Activated B cell treated with CpG ODN at 0.5 μM for 24 hours (primary cell): ENCODE results near the gene CTNNA1. TPM values are rescaled to one million over a fixed set of nuclear protein-coding genes. Genes with fewer than 3 reads are reported as not detected.

Experiments
- ATAC-seq: fragments of 200-7000 bp; cut with Tn5 transposase; one replicate; pipeline ENCODE4 v1.10.0; 2021; ENCODE audit warnings: low read depth, mild to moderate bottlenecking, moderate library complexity
- CTCF ChIA-PET: fragments of 350-600 bp; sonication (Branson Sonifier 250); formaldehyde crosslinking; loops from one replicate; lab custom pipeline; 2021; ENCODE audit warnings: antibody characterized with exemption; lab: Charles Lee
- POLR2A ChIA-PET: fragments of 350-600 bp; sonication (Branson Sonifier 250); formaldehyde crosslinking; loops from one replicate; lab custom pipeline; 2021; ENCODE audit warnings: antibody characterized with exemption; lab: Charles Lee
- DNase-seq: peaks from one replicate; pipeline ENCODE4 v3.0.0; 2022
- H3K27ac Mint-ChIP-seq: one replicate; pipeline ENCODE4 v1.8.0; 2020; ENCODE audit warnings: mixed read lengths
- H3K27me3 Mint-ChIP-seq: one replicate; pipeline ENCODE4 v1.8.0; 2021; ENCODE audit warnings: mixed read lengths
- H3K36me3 Mint-ChIP-seq: one replicate; pipeline ENCODE4 v1.8.0; 2021; ENCODE audit warnings: low read depth, mixed read lengths
- H3K4me1 Mint-ChIP-seq: one replicate; pipeline ENCODE4 v1.8.0; 2021; ENCODE audit warnings: mixed read lengths
- H3K4me3 Mint-ChIP-seq: one replicate; pipeline ENCODE4 v1.8.0; 2020; ENCODE audit warnings: mild to moderate bottlenecking, mixed read lengths
- H3K9me3 Mint-ChIP-seq: one replicate; pipeline ENCODE4 v1.8.0; 2020; ENCODE audit warnings: mixed read lengths
- CTCF ChIP-seq: fragments of 200-600 bp; IDR thresholded peaks from one replicate; pipeline ENCODE4 v1.8.0; 2022; ENCODE audit warnings: antibody characterized with exemption, mild to moderate bottlenecking
- intact Hi-C: fragments of 100-400 bp; cut with micrococcal nuclease; formaldehyde crosslinking; loops from one replicate; pipeline ENCODE4 v1.15.1; 2024
- total RNA-seq: library from RNA; stranded (reverse); gene quantifications from 2 replicates; pipeline ENCODE4 v1.2.3, GENCODE V29; 2022

Gene CTNNA1
- total RNA-seq, 1 donor from 2014 or later, result 76.0 TPM

- Mint-ChIP-seq H3K36me3 (peaks cover 14% of the 10 kb centered on the region), H3K4me3 (no peak overlapping the region), H3K27ac (no peak overlapping the region), H3K4me1 (peaks cover 2% of the 10 kb centered on the region), H3K9me3 (peaks cover 5% of the 10 kb centered on the region), H3K27me3 (peaks cover 1% of the 10 kb centered on the region)
- ATAC-seq (no peak), DNase-seq (no peak)
- no peak for TF ChIP-seq CTCF
- POLR2A ChIA-PET, result no interaction called here
- intact Hi-C loops, result no loop called here
- CTCF ChIA-PET, result no interaction called here
Observed at GRCh38 chr5:138867011-138867410, 113.8 kb downstream of the CTNNA1 start.

- H3K4me3 Mint-ChIP-seq, result no peak overlapping the region
- peaks cover 6% of the 10 kb centered on the region for H3K36me3 Mint-ChIP-seq
- POLR2A ChIA-PET, result interaction anchor here (0.7 kb wide), 1 partner anchor 13 kb away, joined by 7 read pairs; no protein-coding TSS in a partner anchor
- no peak overlapping the region for H3K27ac Mint-ChIP-seq
- CTCF ChIA-PET, result no interaction called here
- no peak for TF ChIP-seq CTCF
- intact Hi-C loops, result no loop called here
- no peak for ATAC-seq
- peaks cover 1% of the 10 kb centered on the region for H3K27me3 Mint-ChIP-seq
- no peak for DNase-seq
- H3K9me3 Mint-ChIP-seq, result no peaks in the 10 kb centered on the region
- peaks cover 2% of the 10 kb centered on the region for H3K4me1 Mint-ChIP-seq
Observed at GRCh38 chr5:138869038-138869437, 115.8 kb downstream of the CTNNA1 start.

DNA sequence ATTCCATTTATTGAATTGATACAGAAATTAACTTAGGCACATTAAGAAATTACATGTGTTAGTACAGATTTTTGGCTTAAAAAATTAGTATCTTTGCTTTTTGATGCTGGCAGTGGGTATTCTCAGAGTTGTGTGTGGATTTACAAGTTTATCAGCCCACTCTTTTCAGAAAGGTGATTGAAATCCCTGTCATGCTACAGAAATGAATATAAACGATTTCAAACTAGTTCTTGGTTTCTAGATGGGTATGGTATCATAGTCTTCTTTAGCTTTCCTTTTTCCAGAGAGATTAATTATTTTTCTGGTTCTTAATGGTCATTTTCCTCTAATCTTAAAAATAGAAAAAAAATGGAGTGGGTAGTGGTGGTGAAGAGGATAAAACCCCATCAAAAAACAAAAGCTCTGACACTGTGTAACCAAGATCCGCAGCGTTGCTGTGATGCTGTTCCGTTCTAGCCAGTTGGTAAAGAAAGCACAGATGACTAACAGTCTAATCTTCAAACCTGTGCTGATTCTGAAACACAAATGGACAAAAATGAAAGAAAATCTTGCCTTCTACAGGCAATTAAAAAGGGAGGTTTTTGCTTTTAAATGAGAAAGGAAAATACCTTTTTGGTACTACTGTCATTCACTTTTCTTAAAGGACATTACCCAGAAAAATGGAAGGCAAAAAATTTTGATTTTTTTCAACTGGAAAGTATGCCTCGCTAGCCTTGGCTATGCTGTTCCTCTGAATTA is 116.7 kb downstream of the CTNNA1 start:
- intact Hi-C loops, result no loop called here
- Mint-ChIP-seq H3K27ac (no peak overlapping the region), H3K9me3 (no peaks in the 10 kb centered on the region), H3K36me3 (peaks cover 5% of the 10 kb centered on the region), H3K27me3 (peaks cover 1% of the 10 kb centered on the region), H3K4me3 (no peak overlapping the region), H3K4me1 (no peaks in the 10 kb centered on the region)
- TF ChIP-seq CTCF, result no peak
- ChIA-PET POLR2A (interaction anchor here (0.7 kb wide), 1 partner anchor 14 kb away, joined by 7 read pairs; no protein-coding TSS in a partner anchor), CTCF (no interaction called here)
- ATAC-seq, result no peak
- DNase-seq, result no peak

DNA sequence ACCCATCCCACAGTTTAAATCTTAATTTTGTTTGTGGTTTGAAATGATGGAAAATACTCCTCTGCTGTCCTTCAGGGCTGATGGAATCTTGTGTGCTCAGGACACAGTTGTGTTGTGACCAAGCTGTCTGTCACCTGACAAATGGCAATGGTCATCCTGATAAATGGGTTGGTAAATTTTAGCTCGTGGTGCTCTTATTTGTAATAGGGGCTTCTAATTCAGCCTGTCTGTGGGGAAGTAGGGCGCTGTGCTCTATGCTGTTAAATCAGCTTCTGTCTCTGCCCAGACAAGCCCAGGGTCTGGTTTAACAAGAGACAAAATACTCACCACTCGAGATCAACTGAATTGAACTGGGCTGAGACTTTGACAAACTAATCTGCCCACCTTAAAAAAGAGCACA is 117.4 kb downstream of the CTNNA1 start:
- H3K27ac Mint-ChIP-seq, result no peak overlapping the region
- POLR2A ChIA-PET, result no interaction called here
- no peak for DNase-seq
- H3K4me1 Mint-ChIP-seq, result no peaks in the 10 kb centered on the region
- ATAC-seq, result no peak
- CTCF ChIA-PET, result no interaction called here
- intact Hi-C loops, result no loop called here
- H3K4me3 Mint-ChIP-seq, result no peak overlapping the region
- peaks cover 5% of the 10 kb centered on the region for H3K36me3 Mint-ChIP-seq
- TF ChIP-seq CTCF, result no peak
- H3K27me3 Mint-ChIP-seq, result peaks cover 1% of the 10 kb centered on the region
- no peaks in the 10 kb centered on the region for H3K9me3 Mint-ChIP-seq

- Mint-ChIP-seq H3K9me3 (peaks cover 4% of the 10 kb centered on the region), H3K27ac (no peak overlapping the region), H3K27me3 (peaks cover 1% of the 10 kb centered on the region), H3K4me1 (no peaks in the 10 kb centered on the region), H3K36me3 (peaks cover 13% of the 10 kb centered on the region), H3K4me3 (no peak overlapping the region)
- intact Hi-C loops, result no loop called here
- ChIA-PET CTCF (no interaction called here), POLR2A (no interaction called here)
- TF ChIP-seq CTCF, result no peak
- DNase-seq, result no peak
- ATAC-seq, result no peak
Observed at GRCh38 chr5:138872841-138873465, 119.7 kb downstream of the CTNNA1 start.
